CD4-positive, alpha-beta T cell (primary cell): ENCODE measurements around the gene C11orf65. TPM values are rescaled to one million over a fixed set of nuclear protein-coding genes. Genes with fewer than 3 reads are reported as not detected.
"Not testable (repeated sequence)": the region's sequence is repeated elsewhere in the genome, so short reads cannot be mapped to it uniquely, and the experiment has no call there.

Source experiments
- ATAC-seq: fragments of 200-7000 bp; cut with Tn5 transposase; one replicate; pipeline ENCODE4 v1.10.0; 2022; ENCODE audit warnings: mild to moderate bottlenecking; ENCODE audit not compliant: poor library complexity
- CTCF ChIA-PET: fragments of 350-600 bp; sonication (Branson Sonifier 250); formaldehyde crosslinking; loops from one replicate; lab custom pipeline; 2021; ENCODE audit warnings: antibody characterized with exemption, inconsistent platforms; lab: Charles Lee
- POLR2A ChIA-PET: fragments of 350-600 bp; sonication (Branson Sonifier 250); formaldehyde crosslinking; loops from one replicate; lab custom pipeline; 2021; ENCODE audit warnings: antibody characterized with exemption, inconsistent platforms; lab: Charles Lee
- DNase-seq, 14 experiments: peaks; one replicate each; pipeline ENCODE4 v3.0.0-alpha.2; 2013 to 2020; ENCODE audit warnings: mixed read lengths in 2 of 14
- H3K27ac ChIP-seq, 2 donors: one replicate each; pipeline versions ENCODE4 v1.5.1 to v1.7.0; 2013; ENCODE audit warnings: low read length in 2 of 2, low read depth in 1 of 2, mild to moderate bottlenecking in 1 of 2
- H3K27me3 ChIP-seq, 2 experiments: 1 replicate in 1 of 2; 2 replicates in 1 of 2; pipeline versions ENCODE4 v1.6.1 to v1.7.0; 2013; ENCODE audit warnings: low read length in 2 of 2, control low read depth in 1 of 2, mild to moderate bottlenecking in 1 of 2, moderate library complexity in 1 of 2; ENCODE audit not compliant: insufficient read depth in 2 of 2, control insufficient read depth in 1 of 2
- H3K36me3 ChIP-seq: one replicate; pipeline ENCODE4 v1.6.1; 2013; ENCODE audit warnings: low read length, control low read depth; ENCODE audit not compliant: insufficient read depth
- H3K4me1 ChIP-seq: one replicate; pipeline ENCODE4 v1.6.1; 2013; ENCODE audit warnings: low read length, control low read depth; ENCODE audit not compliant: insufficient read depth
- H3K4me3 ChIP-seq: one replicate; pipeline ENCODE4 v1.5.1; 2013; ENCODE audit warnings: mild to moderate bottlenecking, low read length, moderate library complexity
- H3K9me3 ChIP-seq, 2 experiments: 1 replicate in 1 of 2; 2 replicates in 1 of 2; pipeline versions ENCODE4 v1.6.1 to v1.7.0; 2013; ENCODE audit warnings: low read length in 2 of 2, mild to moderate bottlenecking in 2 of 2, control low read depth in 1 of 2, moderate library complexity in 1 of 2; ENCODE audit not compliant: control insufficient read depth in 1 of 2, insufficient read depth in 1 of 2
- H3K27ac Mint-ChIP-seq: one replicate; pipeline ENCODE4 v1.8.0; 2020; ENCODE audit warnings: mixed read lengths
- H3K27me3 Mint-ChIP-seq: one replicate; pipeline ENCODE4 v1.8.0; 2021; ENCODE audit warnings: mixed read lengths
- H3K36me3 Mint-ChIP-seq: one replicate; pipeline ENCODE4 v1.8.0; 2021; ENCODE audit warnings: low read depth, mixed read lengths
- H3K4me1 Mint-ChIP-seq: one replicate; pipeline ENCODE4 v1.8.0; 2021; ENCODE audit warnings: low read depth, mixed read lengths
- H3K4me3 Mint-ChIP-seq: one replicate; pipeline ENCODE4 v1.8.0; 2020; ENCODE audit warnings: mild to moderate bottlenecking, mixed read lengths
- H3K9me3 Mint-ChIP-seq: one replicate; pipeline ENCODE4 v1.8.0; 2020; ENCODE audit warnings: mixed read lengths
- intact Hi-C, 2 experiments: fragments of 100-400 bp; cut with DNase I in 1 of 2; cut with micrococcal nuclease in 1 of 2; formaldehyde crosslinking; loops; one replicate each; pipeline versions ENCODE4 v1.15.1 to v1.9.0; 2023 to 2025; cut with DNase I, micrococcal nuclease
- total RNA-seq, 174 experiments: library from RNA in 2 of 174; stranded (reverse) in 2 of 174; gene quantifications; one replicate each; pipeline ENCODE4 v1.2.3 and lab custom pipeline; 2021 to 2026
- TF ChIP-seq, protein P1 (sequence below): fragments of 200-600 bp; IDR thresholded peaks from one replicate; pipeline ENCODE4 v1.8.0; 2022; ENCODE audit warnings: antibody characterized with exemption, mild to moderate bottlenecking

Gene C11orf65
- total RNA-seq, 2 experiments from 2014 or later: 0.30 to 0.75 TPM

DNA sequence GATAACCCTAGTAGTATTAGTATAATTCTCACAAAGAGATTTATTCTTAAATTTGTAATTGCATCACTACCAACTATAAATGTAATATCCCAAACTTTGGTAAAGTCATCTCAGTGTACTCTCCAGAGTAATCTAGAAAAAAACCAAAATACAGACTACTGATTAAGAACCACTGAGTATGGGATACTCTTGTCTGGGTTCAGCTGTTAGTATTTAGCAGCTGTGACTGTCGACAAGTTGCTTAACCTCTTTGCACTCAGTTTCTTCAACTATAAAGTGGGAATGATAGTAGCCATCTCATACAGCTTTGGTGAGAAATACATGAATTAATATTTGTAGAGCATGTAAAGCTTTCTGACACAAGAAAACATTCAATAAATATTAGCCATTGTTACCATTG, 35.3 kb downstream of the C11orf65 start:
- Histone ChIP-seq H3K27ac (no peak overlapping the region), H3K9me3 (no peaks in the 10 kb centered on the region), H3K36me3 (no peaks in the 10 kb centered on the region), H3K4me3 (no peak overlapping the region), H3K27me3 (no peaks in the 10 kb centered on the region), H3K4me1 (no peaks in the 10 kb centered on the region)
- ChIA-PET POLR2A (no interaction called here), CTCF (no interaction called here)
- Mint-ChIP-seq H3K4me3 (no peak overlapping the region), H3K27me3 (no peaks in the 10 kb centered on the region), H3K9me3 (no peaks in the 10 kb centered on the region), H3K36me3 (peaks cover 8% of the 10 kb centered on the region), H3K27ac (no peak overlapping the region), H3K4me1 (no peaks in the 10 kb centered on the region)
- ATAC-seq (no peak), DNase-seq (no peak)
- intact Hi-C loops: no loop called here
- TF ChIP-seq, protein P1, sequence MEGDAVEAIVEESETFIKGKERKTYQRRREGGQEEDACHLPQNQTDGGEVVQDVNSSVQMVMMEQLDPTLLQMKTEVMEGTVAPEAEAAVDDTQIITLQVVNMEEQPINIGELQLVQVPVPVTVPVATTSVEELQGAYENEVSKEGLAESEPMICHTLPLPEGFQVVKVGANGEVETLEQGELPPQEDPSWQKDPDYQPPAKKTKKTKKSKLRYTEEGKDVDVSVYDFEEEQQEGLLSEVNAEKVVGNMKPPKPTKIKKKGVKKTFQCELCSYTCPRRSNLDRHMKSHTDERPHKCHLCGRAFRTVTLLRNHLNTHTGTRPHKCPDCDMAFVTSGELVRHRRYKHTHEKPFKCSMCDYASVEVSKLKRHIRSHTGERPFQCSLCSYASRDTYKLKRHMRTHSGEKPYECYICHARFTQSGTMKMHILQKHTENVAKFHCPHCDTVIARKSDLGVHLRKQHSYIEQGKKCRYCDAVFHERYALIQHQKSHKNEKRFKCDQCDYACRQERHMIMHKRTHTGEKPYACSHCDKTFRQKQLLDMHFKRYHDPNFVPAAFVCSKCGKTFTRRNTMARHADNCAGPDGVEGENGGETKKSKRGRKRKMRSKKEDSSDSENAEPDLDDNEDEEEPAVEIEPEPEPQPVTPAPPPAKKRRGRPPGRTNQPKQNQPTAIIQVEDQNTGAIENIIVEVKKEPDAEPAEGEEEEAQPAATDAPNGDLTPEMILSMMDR: no peak

DNA sequence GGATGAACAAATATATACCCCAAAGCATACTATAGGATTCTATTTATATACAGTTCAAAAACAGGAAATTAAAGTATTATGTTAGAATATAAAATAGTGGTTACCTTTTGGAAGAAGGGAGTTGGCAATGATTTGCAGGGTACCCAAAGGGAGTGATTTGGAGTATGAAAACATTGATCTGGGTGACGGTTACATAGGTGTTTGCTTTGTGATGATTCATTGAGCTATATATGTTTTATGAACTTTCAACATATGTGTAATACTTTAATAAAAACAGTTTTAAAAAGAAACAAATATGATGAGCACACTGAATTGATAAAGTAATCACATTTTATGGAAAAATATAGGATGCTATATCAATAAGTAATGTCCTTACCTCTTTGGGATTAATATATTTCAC, 36.0 kb downstream of the C11orf65 start:
- no peaks in the 10 kb centered on the region for H3K9me3 Mint-ChIP-seq
- no peak for ATAC-seq
- H3K27me3 ChIP-seq: no peaks in the 10 kb centered on the region

DNA sequence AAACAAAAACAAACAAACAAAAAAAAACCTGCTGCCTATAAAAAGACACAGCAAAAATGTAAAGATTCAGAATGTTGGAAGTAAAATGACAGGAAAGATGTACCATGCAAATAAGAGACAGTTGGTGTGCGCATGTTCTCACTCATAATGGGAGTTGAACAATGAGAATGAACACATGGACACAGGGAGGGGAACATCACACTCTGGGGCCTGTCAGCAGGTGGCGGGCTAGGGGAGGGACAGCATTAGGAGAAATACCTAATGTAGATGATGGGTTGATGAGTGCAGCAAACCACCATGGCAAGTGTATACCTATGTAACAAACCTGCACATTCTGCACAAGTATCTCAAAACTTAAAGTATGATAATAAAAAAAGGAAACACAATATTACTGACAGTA, 49.8 kb downstream of the C11orf65 start:
- DNase-seq: peak; percentile 9 to 55 (median 30)
- H3K27ac ChIP-seq, H3K4me1 ChIP-seq, H3K27me3 ChIP-seq, H3K27me3 Mint-ChIP-seq, H3K9me3 ChIP-seq, H3K4me3 Mint-ChIP-seq, ATAC-seq, POLR2A ChIA-PET, H3K4me1 Mint-ChIP-seq, CTCF ChIA-PET, H3K36me3 ChIP-seq, H3K27ac Mint-ChIP-seq, H3K36me3 Mint-ChIP-seq, H3K4me3 ChIP-seq, H3K9me3 Mint-ChIP-seq: not testable (repeated sequence)
- intact Hi-C loops: loop anchor here (1.0 to 2.0 kb wide), 2 partner anchors 231 kb away; no protein-coding TSS in a partner anchor

More for the DNA sequence above, 36.0 kb downstream of the C11orf65 start:
- H3K4me3 ChIP-seq: no peak overlapping the region
- DNase-seq: no peak
- no peaks in the 10 kb centered on the region for H3K27me3 Mint-ChIP-seq
- H3K27ac ChIP-seq: no peak overlapping the region
- CTCF ChIA-PET: no interaction called here
- H3K4me3 Mint-ChIP-seq: no peak overlapping the region
- no peak overlapping the region for H3K27ac Mint-ChIP-seq
- no peaks in the 10 kb centered on the region for H3K36me3 ChIP-seq
- H3K4me1 Mint-ChIP-seq: no peaks in the 10 kb centered on the region
- intact Hi-C loops: no loop called here
- TF ChIP-seq, protein P1: no peak
- H3K9me3 ChIP-seq: no peaks in the 10 kb centered on the region
- POLR2A ChIA-PET: no interaction called here
- no peaks in the 10 kb centered on the region for H3K4me1 ChIP-seq
- peaks cover 13% of the 10 kb centered on the region for H3K36me3 Mint-ChIP-seq

DNA sequence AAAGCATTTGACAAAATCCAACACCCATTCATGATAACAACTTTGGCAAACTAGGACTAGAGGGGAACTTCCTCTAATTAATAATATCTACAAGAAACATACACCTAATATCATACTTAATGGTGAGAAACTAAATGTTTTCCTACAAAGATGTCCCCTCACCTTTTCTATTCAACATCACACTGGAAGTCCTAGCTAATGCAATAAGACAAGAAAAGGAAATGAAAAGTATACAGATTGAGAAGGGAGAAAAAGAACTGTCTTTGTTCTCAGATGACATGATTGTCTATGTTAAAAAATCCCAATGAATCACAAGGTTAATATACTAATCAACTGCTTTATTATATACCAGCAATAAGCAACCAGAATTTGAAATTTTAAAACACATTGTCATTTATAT, 52.4 kb downstream of the C11orf65 start:
- Histone ChIP-seq H3K4me1 (no peaks in the 10 kb centered on the region), H3K27ac (no peak overlapping the region), H3K27me3 (no peaks in the 10 kb centered on the region), H3K4me3 (no peak overlapping the region), H3K9me3 (no peaks in the 10 kb centered on the region), H3K36me3 (no peaks in the 10 kb centered on the region)
- no peak overlapping the region for H3K4me3 Mint-ChIP-seq
- CTCF ChIA-PET: no interaction called here
- no peaks in the 10 kb centered on the region for H3K36me3 Mint-ChIP-seq
- H3K27ac Mint-ChIP-seq: no peak overlapping the region
- POLR2A ChIA-PET: no interaction called here
- H3K9me3 Mint-ChIP-seq: no peaks in the 10 kb centered on the region
- no peaks in the 10 kb centered on the region for H3K4me1 Mint-ChIP-seq
- no peak for DNase-seq
- no peaks in the 10 kb centered on the region for H3K27me3 Mint-ChIP-seq
- no peak for ATAC-seq
- TF ChIP-seq, protein P1: no peak
- intact Hi-C loops: no loop called here
